ENCODE results near the gene OR2J2.
"Not testable (repeated sequence)": the region's sequence is repeated elsewhere in the genome, so short reads cannot be mapped to it uniquely, and the experiment has no call there.

OR2J2 gene

GRCh38 chr6:29146179-29146578, 24.5 kb upstream of the OR2J2 start:
- no peak overlapping the region for H3K4me3 ChIP-seq (ENCODE audit: control insufficient read depth, low read depth, low read length)
- no peak for DNase-seq (ENCODE audit: low read depth)
- no peak for TF ChIP-seq CTCF (conservative IDR thresholded peaks at IDR 0.05; ENCODE audit: control insufficient read depth, insufficient read depth, low read depth, low read length)

DNA sequence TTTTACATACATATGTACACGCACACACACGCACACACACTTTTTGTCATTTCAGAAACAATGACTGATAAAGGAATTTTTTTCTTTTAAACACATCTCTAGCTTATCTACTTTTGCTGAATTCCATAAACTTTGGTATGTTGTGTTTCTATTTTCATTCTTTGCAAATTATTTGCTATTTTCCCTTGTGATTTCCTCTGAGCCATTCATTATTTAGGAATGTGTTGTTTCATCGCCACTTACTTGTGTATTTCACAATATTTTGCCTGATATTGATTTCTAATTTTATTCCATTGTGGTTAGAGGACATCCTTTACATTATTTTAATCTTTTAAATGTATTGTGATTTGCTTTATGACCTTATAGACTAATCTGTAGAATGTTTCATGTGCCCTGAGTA, 23.6 kb upstream of the OR2J2 start:
- TF ChIP-seq CTCF (conservative IDR thresholded peaks at IDR 0.05; ENCODE audit: control insufficient read depth, insufficient read depth, low read depth, low read length) = no peak
- no peak for DNase-seq (ENCODE audit: low read depth)
- no peak overlapping the region for H3K4me3 ChIP-seq (ENCODE audit: control insufficient read depth, low read depth, low read length)

DNA sequence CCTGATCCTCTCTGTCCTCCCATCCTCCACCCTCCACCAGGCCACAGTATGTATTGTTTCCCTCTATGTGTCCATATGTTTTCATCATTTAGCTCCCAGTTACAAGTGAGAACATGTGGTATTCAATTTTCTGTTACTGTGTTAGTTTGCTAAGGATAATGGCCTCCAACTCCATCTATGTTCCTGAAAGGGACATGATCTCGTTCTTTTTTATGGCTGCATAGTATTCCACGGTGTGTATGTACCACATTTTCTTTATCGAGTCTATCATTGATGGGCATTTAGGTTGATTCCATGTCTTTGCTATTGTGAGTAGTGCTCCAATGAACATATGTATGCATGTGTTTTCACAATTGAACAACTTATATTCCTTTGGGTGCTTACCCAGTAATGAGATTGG, 21.3 kb upstream of the OR2J2 start:
- not testable (repeated sequence) for DNase-seq (ENCODE audit: low read depth); H3K4me3 ChIP-seq (ENCODE audit: control insufficient read depth, low read depth, low read length)

- no peak for TF ChIP-seq CTCF (conservative IDR thresholded peaks at IDR 0.05; ENCODE audit: control insufficient read depth, insufficient read depth, low read depth, low read length)
- DNase-seq (ENCODE audit: low read depth) = no peak
- H3K4me3 ChIP-seq (ENCODE audit: control insufficient read depth, low read depth, low read length) = no peak overlapping the region
These were observed 17.6 kb upstream of the OR2J2 start for GRCh38 chr6:29153083-29153482.

- H3K4me3 ChIP-seq (ENCODE audit: control insufficient read depth, low read depth, low read length); DNase-seq (ENCODE audit: low read depth): not testable (repeated sequence)
These were observed 15.5 kb upstream of the OR2J2 start for GRCh38 chr6:29155182-29155581.

DNA sequence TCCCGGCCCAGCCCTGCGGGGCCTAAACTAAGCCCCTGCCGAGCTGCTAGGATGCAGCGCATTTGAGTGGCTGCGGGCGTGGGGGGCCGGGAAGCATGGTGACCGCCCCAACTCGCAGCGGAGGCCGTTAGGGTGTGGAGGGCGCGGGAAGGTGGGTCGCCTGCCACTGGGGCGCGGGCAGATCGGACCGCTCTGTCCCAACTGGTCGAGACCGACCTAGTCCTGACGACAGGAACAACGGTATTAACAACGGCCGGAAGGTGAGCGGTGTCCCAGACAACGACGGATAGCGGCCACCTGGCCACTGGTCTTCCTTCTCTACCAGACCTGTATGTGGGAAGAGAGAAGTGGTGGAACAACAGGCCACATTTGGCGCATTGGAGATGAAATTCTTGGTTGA, 10.8 kb upstream of the OR2J2 start:
- not testable (repeated sequence) for H3K4me3 ChIP-seq (ENCODE audit: control insufficient read depth, low read depth, low read length); DNase-seq (ENCODE audit: low read depth)

- DNase-seq (ENCODE audit: low read depth); H3K4me3 ChIP-seq (ENCODE audit: control insufficient read depth, low read depth, low read length): not testable (repeated sequence)
These were observed 5.1 kb upstream of the OR2J2 start for GRCh38 chr6:29165571-29165970.

DNA sequence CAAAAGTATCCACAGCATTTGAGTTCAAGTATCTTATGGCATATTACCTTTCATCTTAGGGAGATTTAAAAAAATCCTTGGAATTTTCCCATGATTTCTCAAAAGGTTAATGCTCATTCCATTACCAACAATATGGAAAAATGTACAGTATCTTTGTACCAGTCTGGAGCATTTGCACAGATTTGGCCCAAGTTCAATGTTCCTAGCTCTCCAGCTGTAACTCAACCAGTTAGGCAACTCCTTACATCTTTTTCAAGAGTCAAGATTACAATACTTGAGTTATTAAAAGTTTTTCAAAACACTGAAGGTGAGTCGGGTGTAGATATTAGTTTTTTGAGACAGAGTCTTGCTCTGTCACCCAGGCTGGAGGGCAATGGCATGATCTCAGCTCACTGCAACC, 1.0 kb downstream of the OR2J2 start:
- DNase-seq (ENCODE audit: low read depth) = no peak
- no peak overlapping the region for H3K4me3 ChIP-seq (ENCODE audit: control insufficient read depth, low read depth, low read length)
- TF ChIP-seq CTCF (conservative IDR thresholded peaks at IDR 0.05; ENCODE audit: control insufficient read depth, insufficient read depth, low read depth, low read length) = no peak

DNA sequence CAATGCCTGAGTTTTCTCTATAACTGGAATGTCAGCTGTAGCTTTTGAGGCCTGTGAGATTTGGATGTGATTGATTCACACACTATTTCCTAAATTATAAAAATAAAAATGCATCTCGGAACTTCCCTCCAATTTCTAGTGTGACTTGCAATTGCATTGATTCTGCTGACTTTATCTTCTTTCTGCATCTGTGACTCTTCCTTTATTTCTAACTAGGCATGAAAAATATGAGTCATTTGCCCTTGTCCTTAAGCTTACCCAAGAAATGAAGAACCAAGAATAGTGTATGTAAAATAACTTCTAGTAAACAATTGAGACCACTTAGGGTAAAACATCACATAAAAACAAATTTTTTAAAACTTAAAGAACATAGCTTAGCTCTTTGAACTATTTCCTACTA, 12.9 kb downstream of the OR2J2 start:
- no peak for TF ChIP-seq CTCF (conservative IDR thresholded peaks at IDR 0.05; ENCODE audit: control insufficient read depth, insufficient read depth, low read depth, low read length)
- no peak for DNase-seq (ENCODE audit: low read depth)
- no peak overlapping the region for H3K4me3 ChIP-seq (ENCODE audit: control insufficient read depth, low read depth, low read length)

DNA sequence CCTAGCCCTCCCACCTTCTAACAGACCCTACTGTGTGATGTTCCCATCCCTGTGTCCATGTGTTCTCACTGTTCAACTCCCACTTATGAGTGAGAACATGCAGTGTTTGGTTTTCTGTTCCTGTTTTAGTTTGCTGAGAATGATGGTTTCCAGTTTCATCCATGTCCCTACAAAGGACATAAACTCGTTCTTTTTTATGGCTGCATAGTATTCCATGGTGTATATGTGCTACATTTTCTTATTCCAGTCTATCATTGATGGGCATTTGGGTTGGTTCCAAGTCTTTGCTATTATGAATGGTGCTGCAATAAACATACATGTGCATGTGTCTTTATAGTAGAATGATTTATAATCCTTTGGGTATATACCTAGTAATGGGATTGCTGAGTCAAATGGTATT, 18.0 kb downstream of the OR2J2 start:
- H3K4me3 ChIP-seq (ENCODE audit: control insufficient read depth, low read depth, low read length); DNase-seq (ENCODE audit: low read depth): not testable (repeated sequence)
